H1 (cell line): ENCODE measurements around the gene DYNLL2. TPM values are rescaled to one million over a fixed set of nuclear protein-coding genes. Genes with fewer than 3 reads are reported as not detected.

Experiments
- BCL11A ChIP-seq, 2 experiments: IDR thresholded peaks; one replicate each; pipeline ENCODE4 v1.6.1; 2011; ENCODE audit warnings: low read depth in 2 of 2, low read length in 2 of 2, mild to moderate bottlenecking in 2 of 2
- CHD2 ChIP-seq: IDR thresholded peaks from 2 replicates; pipeline ENCODE4 v1.6.1; 2012; ENCODE audit warnings: low read length, improper control_type of control experiment
- GTF2F1 ChIP-seq: IDR thresholded peaks from 2 replicates; pipeline ENCODE4 v1.6.1; 2012; ENCODE audit warnings: low read depth, low read length, improper control_type of control experiment, borderline replicate concordance
- HDAC6 ChIP-seq: IDR thresholded peaks from one replicate; pipeline ENCODE4 v1.7.1; 2012; ENCODE audit warnings: low read depth, mild to moderate bottlenecking, inconsistent platforms, low read length, moderate library complexity
- KDM1A ChIP-seq: fragments of 200-600, 300-600 bp; sonication (generic); IDR thresholded peaks from 2 replicates; pipeline ENCODE4 v1.7.1; 2016; ENCODE audit warnings: mild to moderate bottlenecking, low read length, borderline replicate concordance
- polyA plus RNA-seq, 7 experiments: library from polyadenylated mRNA; depleted of rRNA in 3 of 7; stranded (reverse) in 5 of 7; unstranded in 2 of 7; fragments of >200 nt in 5 of 7; fragments of 200-250 nt in 2 of 7; gene quantifications; 1 replicate in 5 of 7; 2 replicates in 1 of 7; 4 replicates in 1 of 7; pipeline versions ENCODE4 v1.2.1 to v1.2.3, GENCODE V29; 2011 to 2013; ENCODE audit warnings: missing spikeins in 2 of 7, mixed read lengths in 2 of 7
- total RNA-seq: library from RNA; stranded (reverse); fragmentation: NEBNext Ultra II Directional; extraction: Animal tissue kit (Norgen Biotek cat#: 25700); gene quantifications from 2 replicates; pipeline ENCODE4 v1.2.1, GENCODE V29; 2021

DYNLL2 gene
- total and polyA plus RNA-seq, 2 of the 8 experiments (the other 6 are each of a cell fraction or from before 2014, with no cell fraction given) = 19.8 to 52.7 TPM

GRCh38 chr17:58052407-58052806 is 30.8 kb upstream of the DYNLL2 start (continued):
- no peak for TF ChIP-seq CHD2
- TF ChIP-seq KDM1A = no peak
- TF ChIP-seq BCL11A (IDR thresholded peaks at IDR 0.05; ENCODE audit: low read depth in 2 of 2, low read length in 2 of 2) = no peak
- TF ChIP-seq GTF2F1 = no peak
- TF ChIP-seq HDAC6 = no peak
- TF ChIP-seq, all 59 proteins: peak for 0
